GM12878 (cell line): ENCODE measurements around the gene NES. TPM values are rescaled to one million over a fixed set of nuclear protein-coding genes. Genes with fewer than 3 reads are reported as not detected.
A peak's percentile ranks its signal among the peaks of the same experiment; 100 is the strongest.

Experiments used
- ATAC-seq: fragments of 200-7000 bp; cut with Tn5 transposase; 3 replicates; pipeline ENCODE4 v1.9.1; 2020; ENCODE audit warnings: mild to moderate bottlenecking, moderate library complexity
- BruUV-seq: library from RNA; stranded (reverse); fragments of 400-500 nt; replicated peaks from 2 replicates; lab custom pipeline; 2021; lab: Mats Ljungman, UMichigan
- CTCF ChIA-PET: fragments of 300-600 bp; sonication (Branson Sonifier 250); formaldehyde crosslinking; extraction: SDS; loops from one replicate; lab custom pipeline; 2021; ENCODE audit warnings: inconsistent platforms; lab: Yijun Ruan, JAX
- POLR2A ChIA-PET: fragments of 350-600 bp; formaldehyde crosslinking; extraction: SDS; loops from one replicate; lab custom pipeline; 2021; ENCODE audit warnings: inconsistent platforms; lab: Charles Lee
- RAD21 ChIA-PET: fragments of 300-600 bp; sonication (Branson Sonifier 250); formaldehyde crosslinking; loops from one replicate; lab custom pipeline; 2023; ENCODE audit warnings: antibody characterized with exemption; ENCODE audit not compliant: unreplicated experiment; lab: Charles Lee
- SMC1A ChIA-PET: fragments of 300-600 bp; sonication (Branson Sonifier 250); formaldehyde crosslinking; loops from one replicate; lab custom pipeline; 2023; ENCODE audit not compliant: unreplicated experiment, uncharacterized antibody; lab: Charles Lee
- DNase-seq: peaks from one replicate; pipeline ENCODE4 v3.0.0-alpha.2; 2011; ENCODE audit warnings: low read depth, low spot score
- FAIRE-seq: peaks from 3 replicates; lab custom pipeline; 2011; peaks lifted over from hg19 to GRCh38; lab: Jason Lieb, UNC
- H2AFZ ChIP-seq: 2 replicates; pipeline ENCODE4 v1.6.0; 2011; ENCODE audit warnings: low read depth, low read length, control low read depth; ENCODE audit not compliant: control insufficient read depth
- H3K27ac ChIP-seq: 2 replicates; pipeline ENCODE4 v1.5.1; 2011; ENCODE audit warnings: control low read depth; ENCODE audit not compliant: control insufficient read depth, insufficient read depth
- H3K27me3 ChIP-seq, 2 experiments: replicated peaks in 1 of 2; 2 replicates each; pipeline versions ENCODE4 v1.6.0 to v1.6.1; 2011; ENCODE audit warnings: low read length in 1 of 2; ENCODE audit not compliant: control insufficient read depth in 2 of 2, insufficient read depth in 2 of 2
- H3K36me3 ChIP-seq, 2 experiments: 2 replicates each; pipeline ENCODE4 v1.5.1; 2011; ENCODE audit warnings: low read length in 1 of 2; ENCODE audit not compliant: control insufficient read depth in 2 of 2, insufficient read depth in 2 of 2
- H3K4me1 ChIP-seq: 2 replicates; pipeline ENCODE4 v1.6.1; 2011; ENCODE audit warnings: mild to moderate bottlenecking, low read length, moderate library complexity, mixed read lengths; ENCODE audit not compliant: control insufficient read depth, insufficient read depth
- H3K4me2 ChIP-seq: 2 replicates; pipeline ENCODE4 v1.6.0; 2011; ENCODE audit warnings: control low read depth; ENCODE audit not compliant: control insufficient read depth, insufficient read depth
- H3K4me3 ChIP-seq: fragments of 200-600 bp; sonication (generic); 2 replicates; pipeline ENCODE4 v1.5.1; 2016
- H3K79me2 ChIP-seq: 2 replicates; pipeline ENCODE4 v1.6.0; 2011; ENCODE audit warnings: low read length; ENCODE audit not compliant: control insufficient read depth, insufficient read depth
- H3K9ac ChIP-seq: 2 replicates; pipeline ENCODE4 v1.8.0; 2011; ENCODE audit warnings: low read length, control low read depth, mixed read lengths; ENCODE audit not compliant: control insufficient read depth, insufficient read depth
- H3K9me3 ChIP-seq: replicated peaks from 3 replicates; pipeline ENCODE4 v1.5.1; 2011; ENCODE audit warnings: mild to moderate bottlenecking, low read length; ENCODE audit not compliant: control insufficient read depth, insufficient read depth
- H4K20me1 ChIP-seq: 2 replicates; pipeline ENCODE4 v1.6.0; 2011; ENCODE audit not compliant: control insufficient read depth, insufficient read depth
- ASH2L ChIP-seq: fragments of 300-600, 200-600 bp; sonication (generic); IDR thresholded peaks from 2 replicates; pipeline ENCODE4 v1.6.1; 2017; ENCODE audit warnings: low read depth, mild to moderate bottlenecking, borderline replicate concordance
- BRCA1 ChIP-seq: IDR thresholded peaks from 2 replicates; pipeline ENCODE4 v1.6.1; 2011; ENCODE audit warnings: low read depth, low read length, improper control_type of control experiment
- CEBPB ChIP-seq, 2 experiments: fragments of 150-350 bp in 1 of 2; IDR thresholded peaks; 2 replicates each; pipeline ENCODE4 v1.6.1; 2012 to 2014; ENCODE audit warnings: low read depth in 2 of 2, low read length in 2 of 2, borderline replicate concordance in 1 of 2, inconsistent platforms in 1 of 2
- CHD1 ChIP-seq: IDR thresholded peaks from 2 replicates; pipeline ENCODE4 v1.6.1; 2012; ENCODE audit warnings: low read depth, low read length, improper control_type of control experiment
- CREB1 ChIP-seq: IDR thresholded peaks from 2 replicates; pipeline ENCODE4 v1.6.1; 2012; ENCODE audit warnings: low read depth, mild to moderate bottlenecking, inconsistent platforms
- GATAD2B ChIP-seq: fragments of 450-650 bp; conservative IDR thresholded peaks from 2 replicates; pipeline ENCODE4 v1.6.1; 2017; ENCODE audit warnings: low read depth, mild to moderate bottlenecking, moderate library complexity
- HSF1 ChIP-seq: fragments of 150-350 bp; IDR thresholded peaks from 2 replicates; pipeline ENCODE4 v1.6.1; 2014; ENCODE audit warnings: mild to moderate bottlenecking, low read depth, low read length
- KDM1A ChIP-seq: fragments of 200-600 bp; sonication (generic); IDR thresholded peaks from 2 replicates; pipeline ENCODE4 v1.6.1; 2016; ENCODE audit warnings: borderline replicate concordance
- MEF2A ChIP-seq: IDR thresholded peaks from 2 replicates; pipeline ENCODE4 v1.6.1; 2011; ENCODE audit warnings: low read depth, mild to moderate bottlenecking, low read length, moderate library complexity; ENCODE audit not compliant: insufficient read depth
- NBN ChIP-seq: fragments of 450-650 bp; IDR thresholded peaks from 2 replicates; pipeline ENCODE4 v1.6.1; 2016
- NR2C2 ChIP-seq: IDR thresholded peaks from 2 replicates; pipeline ENCODE4 v1.6.1; 2011; ENCODE audit warnings: borderline replicate concordance, low read depth; ENCODE audit not compliant: control insufficient read depth, insufficient read length
- PML ChIP-seq: IDR thresholded peaks from 2 replicates; pipeline ENCODE4 v1.6.1; 2012; ENCODE audit warnings: low read length, inconsistent platforms
- SMAD1 ChIP-seq: fragments of 450-650 bp; IDR thresholded peaks from 2 replicates; pipeline ENCODE4 v1.6.1; 2018; ENCODE audit warnings: mild to moderate bottlenecking, low read depth; ENCODE audit not compliant: partially characterized antibody
- SMC3 ChIP-seq: IDR thresholded peaks from 2 replicates; pipeline ENCODE4 v1.6.1; 2011; ENCODE audit warnings: low read length, improper control_type of control experiment, borderline replicate concordance
- STAT3 ChIP-seq: IDR thresholded peaks from 2 replicates; pipeline ENCODE4 v1.6.1; 2011; ENCODE audit warnings: low read depth, low read length, improper control_type of control experiment
- TCF12 ChIP-seq: IDR thresholded peaks from 2 replicates; pipeline ENCODE4 v1.6.1; 2011; ENCODE audit warnings: low read depth, mild to moderate bottlenecking, low read length
- TCF3 ChIP-seq: IDR thresholded peaks from 2 replicates; pipeline ENCODE4 v1.6.1; 2012; ENCODE audit warnings: low read depth, mild to moderate bottlenecking, low read length, borderline replicate concordance; ENCODE audit not compliant: insufficient read depth
- ZNF207 ChIP-seq: fragments of 450-650 bp; IDR thresholded peaks from 2 replicates; pipeline ENCODE4 v1.6.1; 2014; ENCODE audit warnings: antibody characterized with exemption, mild to moderate bottlenecking, borderline replicate concordance
- WGBS: methylation state at CpG from one replicate; pipeline ENCODE4 v1.1.6; 2016; ENCODE audit warnings: low lambda C conversion rate; ENCODE audit not compliant: insufficient replicate concordance, insufficient coverage; ENCODE audit errors: missing lambda C conversion rate; 5-methylcytosine and 5-hydroxymethylcytosine counted together
- in situ Hi-C: fragments of 300-500 bp; cut with MboI; formaldehyde crosslinking; loops from 9 replicates; pipeline ENCODE4 v1.14.3; 2018; ENCODE audit warnings: mixed read lengths
- intact Hi-C: fragments of 100-400 bp; cut with micrococcal nuclease; formaldehyde crosslinking; loops from one replicate; pipeline ENCODE4 v1.14.2; 2022; ENCODE audit not compliant: unreplicated experiment
- polyA plus RNA-seq, 11 experiments: library from polyadenylated mRNA; depleted of rRNA in 4 of 11; unstranded in 6 of 11; stranded (reverse) in 5 of 11; fragments of >200 nt; fragmentation: Nextera tagmentation in 4 of 11; fragmentation: Illumina TruSeq in 1 of 11; extraction: Ambion mirVana in 4 of 11; extraction: Trizol in 1 of 11; gene quantifications; 1 replicate in 1 of 11; 2 replicates in 10 of 11; pipeline versions ENCODE4 v1.2.1 to v1.2.3, GENCODE V29; 2011 to 2016; ENCODE audit warnings: inconsistent platforms in 2 of 11, missing spikeins in 2 of 11, low read depth in 1 of 11
- total RNA-seq, 4 experiments: library from RNA; depleted of rRNA in 3 of 4; stranded (reverse); fragments of >200 nt in 3 of 4; fragmentation: Illumina TruSeq in 1 of 4; extraction: Trizol in 1 of 4; gene quantifications; 2 replicates each; pipeline versions ENCODE4 v1.2.1 to v1.2.3, GENCODE V29; 2013 to 2021

The NES gene
- total and polyA plus RNA-seq, 10 of the 15 experiments (the other 5 are each of a cell fraction or from before 2014, with no cell fraction given), result under 0.01 to 0.15 (median 0.02) TPM; not detected in 4

- H3K27ac ChIP-seq, result peak overlapping the region; percentile 56
- FAIRE-seq (no peak), ATAC-seq (no peak), DNase-seq (no peak)
- no peaks in the 10 kb centered on the region; the same call in 1 of the 2 replicates for H4K20me1 ChIP-seq
- H3K4me2 ChIP-seq, result peak overlapping the region; percentile 34
- peaks cover 20% of the 10 kb centered on the region for H3K79me2 ChIP-seq
- SMC1A ChIA-PET, result interaction anchor here (1.9 kb wide), 1 partner anchor 15 kb away, joined by 6 read pairs; no protein-coding TSS in a partner anchor
- CTCF ChIA-PET, result interaction anchor here (6.0 kb wide), 1 partner anchor 16 kb away, joined by 192 read pairs; the partner anchor contains the start of gene NES
- no peaks in the 10 kb centered on the region for H3K9me3 ChIP-seq
- WGBS, result 26% methylated on average over 5 of the region's 5 CpGs
- no peaks in the 10 kb centered on the region for H3K27me3 ChIP-seq
- RAD21 ChIA-PET, result no interaction called here
- H3K4me3 ChIP-seq, result no peak overlapping the region
- H3K36me3 ChIP-seq, result no peaks in the 10 kb centered on the region
- BruUV-seq, result no TSS peak
- no peak overlapping the region for H2AFZ ChIP-seq
- no peak overlapping the region for H3K9ac ChIP-seq
- intact Hi-C loops, result loop anchor here (10.0 kb wide), 1 partner anchor 62 kb away; the partner anchor contains the start of genes ISG20L2 and METTL25B
- in situ Hi-C loops, result no loop called here
- POLR2A ChIA-PET, result interaction anchor here (0.6 kb wide), 2 partner anchors 15 to 524 kb away, joined by 3 to 5 read pairs; no protein-coding TSS in a partner anchor
- TF ChIP-seq ASH2L (no peak), TCF3 (peak; percentile 69; the same call in 1 of the 2 replicates), MEF2A (0 out of 2 replicates have a peak, but pooled peaks have one; percentile 42), TCF12 (peak; percentile 92)
- H3K4me1 ChIP-seq, result peaks cover 63% of the 10 kb centered on the region
Measured at GRCh38 chr1:156663178-156663577, 14.0 kb downstream of the NES start.

GRCh38 chr1:156662800-156663055 lies 14.5 kb downstream of the NES start:
- ChIA-PET POLR2A (interaction anchor here (0.6 kb wide), 1 partner anchor 16 kb away, joined by 5 read pairs; no protein-coding TSS in a partner anchor), CTCF (interaction anchor here (1.2 to 6.6 kb wide), 3 partner anchors 17 to 64 kb away, joined by 4 to 192 read pairs (median 101); partner anchors contain the start of genes ISG20L2, METTL25B and NES), RAD21 (interaction anchor here (3.7 kb wide), 1 partner anchor 35 kb away, joined by 20 read pairs; no protein-coding TSS in a partner anchor), SMC1A (interaction anchor here (0.9 to 1.9 kb wide), 2 partner anchors 14 to 15 kb away, joined by 3 to 6 read pairs; no protein-coding TSS in a partner anchor)
- peaks cover 67% of the 10 kb centered on the region for H3K4me1 ChIP-seq
- DNase-seq (no peak), ATAC-seq (no peak), FAIRE-seq (no peak)
- peak overlapping the region; percentile 34 for H3K4me2 ChIP-seq
- H3K9me3 ChIP-seq, result no peaks in the 10 kb centered on the region
- H3K27me3 ChIP-seq, result no peaks in the 10 kb centered on the region
- BruUV-seq, result no TSS peak
- intact Hi-C loops, result loop anchor here (10.0 kb wide), 1 partner anchor 62 kb away; the partner anchor contains the start of genes ISG20L2 and METTL25B
- H3K9ac ChIP-seq, result no peak overlapping the region
- no peaks in the 10 kb centered on the region for H3K36me3 ChIP-seq
- H3K4me3 ChIP-seq, result no peak overlapping the region
- 94% methylated on average over 5 of the region's 5 CpGs for WGBS
- peak overlapping the region; percentile 56; the same call in 1 of the 2 replicates for H3K27ac ChIP-seq
- H3K79me2 ChIP-seq, result peaks cover 23% of the 10 kb centered on the region
- peaks cover 3% of the 10 kb centered on the region; the same call in 1 of the 2 replicates for H4K20me1 ChIP-seq
- in situ Hi-C loops, result no loop called here
- H2AFZ ChIP-seq, result no peak overlapping the region
- TF ChIP-seq GATAD2B (no peak), ZNF207 (no peak), BRCA1 (no peak), KDM1A (no peak), NR2C2 (no peak), TCF3 (no peak), NBN (no peak), CREB1 (no peak), CHD1 (no peak), STAT3 (no peak), SMC3 (no peak), CEBPB (IDR thresholded peaks at IDR 0.05; ENCODE audit: borderline replicate concordance in 1 of 2, low read depth in 2 of 2, low read length in 2 of 2) (no peak), SMAD1 (no peak), HSF1 (no peak), PML (no peak)
